PFSK-1 (cell line): Measurements from ENCODE around the gene CD52.

Experiments
- POLR2AphosphoS5 ChIP-seq: IDR thresholded peaks from 2 replicates; pipeline ENCODE4 v1.6.1; 2012; ENCODE audit warnings: low read depth, mild to moderate bottlenecking, control low read depth, low read length, moderate library complexity
- REST ChIP-seq, 2 experiments: IDR thresholded peaks; 2 replicates each; pipeline versions ENCODE4 v1.6.1 to v1.8.0; 2011 to 2012; ENCODE audit warnings: low read depth in 2 of 2, low read length in 2 of 2, control low read depth in 1 of 2, inconsistent platforms in 1 of 2, mild to moderate bottlenecking in 1 of 2, moderate library complexity in 1 of 2; ENCODE audit not compliant: insufficient read depth in 1 of 2
- TAF1 ChIP-seq: IDR thresholded peaks from 2 replicates; pipeline ENCODE4 v1.6.1; 2012; ENCODE audit warnings: low read length, control low read depth, borderline replicate concordance; ENCODE audit not compliant: insufficient read depth

- TF ChIP-seq POLR2AphosphoS5 (no peak), REST (IDR thresholded peaks at IDR 0.05; ENCODE audit: insufficient read depth in 1 of 2, low read depth in 2 of 2, low read length in 2 of 2) (no peak), TAF1 (no peak)
Measured at GRCh38 chr1:26344147-26344920, 26.6 kb downstream of the CD52 start.
